SK-N-MC (cell line): Measurements from ENCODE around the gene MPPED2.

ENCODE experiments used
- EZH2 ChIP-seq: fragments of 200-600 bp; sonication (generic); IDR thresholded peaks from one replicate; pipeline ENCODE4 v1.6.1; 2017; ENCODE audit warnings: antibody characterized with exemption
- POLR2AphosphoS5 ChIP-seq: IDR thresholded peaks from 2 replicates; pipeline ENCODE4 v1.6.1; 2012; ENCODE audit warnings: mild to moderate bottlenecking, low read depth, low read length, borderline replicate concordance

DNA sequence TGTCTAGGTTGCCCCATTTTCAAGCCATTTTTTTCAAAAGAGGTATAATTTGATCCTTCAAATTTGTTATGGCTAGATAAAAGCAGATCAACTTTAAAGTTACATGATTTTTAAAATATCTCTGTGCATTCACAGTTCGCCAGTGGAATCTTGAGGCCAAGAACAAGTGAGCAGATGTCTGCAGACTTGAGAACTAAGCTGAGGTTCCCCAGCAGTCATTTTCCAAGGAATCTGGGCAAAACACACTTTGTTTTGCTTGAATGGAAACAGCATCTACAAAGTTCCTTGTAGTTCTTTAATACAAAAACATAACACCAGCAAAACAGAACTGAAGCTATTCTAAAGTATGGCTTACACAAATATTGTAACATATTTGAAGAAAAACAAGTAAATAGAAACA lies 7.7 kb downstream of the MPPED2 start:
- TF ChIP-seq POLR2AphosphoS5, result no peak
- TF ChIP-seq EZH2, result no peak
